ENCODE results near the gene PPFIA1.
"Not testable (repeated sequence)": the region's sequence is repeated elsewhere in the genome, so short reads cannot be mapped to it uniquely, and the experiment has no call there.

PPFIA1 gene

GRCh38 chr11:70319396-70320076 is 49.0 kb downstream of the PPFIA1 start:
- no peak overlapping the region for H3K27ac ChIP-seq
- no peak for DNase-seq (ENCODE audit: low read depth, low spot score)

DNA sequence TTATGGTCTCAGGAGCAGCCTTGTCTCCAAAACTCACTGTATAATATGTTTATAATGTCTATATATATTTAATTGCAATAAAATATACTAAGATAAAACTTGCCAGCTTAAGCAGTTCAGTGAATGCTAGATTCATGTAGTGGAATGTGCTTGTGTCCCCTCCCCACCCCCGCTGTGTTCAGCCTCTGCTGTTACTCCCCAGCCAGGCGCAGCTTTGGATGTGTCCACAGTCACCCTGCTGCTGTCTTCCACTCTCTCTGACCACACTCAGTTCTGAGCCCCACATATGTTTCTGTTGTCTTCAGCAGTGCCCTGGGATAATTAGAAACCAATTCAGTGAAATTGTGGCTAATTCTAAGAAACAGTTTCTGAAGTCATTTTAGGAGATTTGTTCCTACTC is 52.2 kb downstream of the PPFIA1 start:
- DNase-seq (ENCODE audit: low read depth, low spot score), result no peak
- H3K27ac ChIP-seq, result no peak overlapping the region

GRCh38 chr11:70323806-70324205 is 53.3 kb downstream of the PPFIA1 start:
- H3K27ac ChIP-seq, result no peak overlapping the region
- DNase-seq (ENCODE audit: low read depth, low spot score), result no peak

- DNase-seq (ENCODE audit: low read depth, low spot score), result no peak
- H3K27ac ChIP-seq, result no peak overlapping the region
Observed at GRCh38 chr11:70324376-70325115, 54.1 kb downstream of the PPFIA1 start.

GRCh38 chr11:70325824-70326223 is 55.3 kb downstream of the PPFIA1 start:
- DNase-seq (ENCODE audit: low read depth, low spot score), result no peak

GRCh38 chr11:70326365-70326811 is 55.9 kb downstream of the PPFIA1 start:
- no peak overlapping the region for H3K27ac ChIP-seq
- DNase-seq (ENCODE audit: low read depth, low spot score), result no peak

More at GRCh38 chr11:70325824-70326223, 55.3 kb downstream of the PPFIA1 start:
- no peak overlapping the region for H3K27ac ChIP-seq

- H3K27ac ChIP-seq, result no peak overlapping the region
- DNase-seq (ENCODE audit: low read depth, low spot score), result no peak
Observed at GRCh38 chr11:70326833-70327232, 56.3 kb downstream of the PPFIA1 start.

DNA sequence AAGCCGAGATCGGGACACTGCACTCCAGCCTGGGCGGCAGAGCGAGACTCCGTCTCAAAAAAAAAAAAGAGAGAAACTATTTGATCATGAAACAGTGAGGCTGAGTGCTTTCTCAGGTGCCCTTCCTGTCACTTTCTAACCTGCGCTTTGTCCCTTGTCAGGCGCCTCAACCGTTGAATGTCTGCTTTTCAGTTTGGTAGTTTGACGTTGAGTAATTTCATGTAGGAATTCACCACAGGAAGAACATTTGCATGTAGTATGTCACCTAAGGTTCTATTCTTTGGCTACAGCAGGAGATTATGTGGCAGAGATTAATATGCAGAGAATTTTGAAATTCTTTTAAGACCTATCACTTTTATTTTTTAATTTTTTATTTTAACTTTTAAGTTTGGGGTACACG is 57.2 kb downstream of the PPFIA1 start:
- DNase-seq (ENCODE audit: low read depth, low spot score), result no peak
- H3K27ac ChIP-seq, result no peak overlapping the region

DNA sequence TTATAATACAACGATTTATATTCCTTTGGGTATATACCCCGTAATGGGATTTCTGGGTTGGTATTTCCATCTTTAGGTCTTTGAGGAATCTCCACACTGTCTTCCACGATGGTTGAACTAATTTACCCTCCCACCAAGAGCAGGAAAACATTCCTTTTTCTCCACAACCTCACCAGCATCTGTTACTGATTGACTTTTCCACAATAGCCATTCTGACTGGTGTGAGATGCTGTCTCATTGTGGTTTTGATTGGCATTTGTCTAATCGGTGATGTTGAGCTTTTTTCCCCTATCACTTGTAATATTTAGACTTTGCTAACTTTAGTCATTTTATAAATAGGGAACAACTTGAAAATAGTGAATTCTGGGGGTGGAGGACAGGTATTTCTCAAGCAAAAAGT is 58.1 kb downstream of the PPFIA1 start:
- no peak for DNase-seq (ENCODE audit: low read depth, low spot score)

GRCh38 chr11:70331320-70331843 is 60.9 kb downstream of the PPFIA1 start:
- not testable (repeated sequence) for H3K27ac ChIP-seq; DNase-seq (ENCODE audit: low read depth, low spot score)

More for the DNA sequence above, 58.1 kb downstream of the PPFIA1 start:
- no peak overlapping the region for H3K27ac ChIP-seq

DNA sequence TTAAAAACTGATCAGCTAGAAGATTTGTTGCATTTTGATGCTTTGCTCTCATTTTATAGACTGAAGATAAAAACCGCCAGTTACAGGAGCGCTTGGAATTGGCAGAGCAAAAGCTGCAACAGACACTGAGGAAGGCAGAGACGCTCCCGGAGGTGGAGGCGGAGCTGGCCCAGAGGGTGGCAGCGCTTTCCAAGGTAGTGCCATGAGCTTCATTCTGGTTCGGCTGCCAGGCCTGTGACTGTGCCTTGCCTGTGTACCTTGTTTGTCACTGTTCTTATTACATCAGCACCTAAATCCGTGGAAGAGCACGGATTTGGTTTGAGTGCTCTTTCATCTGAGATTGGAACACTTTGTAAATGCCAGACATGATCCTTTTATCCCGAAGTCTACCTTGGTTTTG is 61.4 kb downstream of the PPFIA1 start:
- no peak overlapping the region for H3K27ac ChIP-seq
- DNase-seq (ENCODE audit: low read depth, low spot score), result no peak

DNA sequence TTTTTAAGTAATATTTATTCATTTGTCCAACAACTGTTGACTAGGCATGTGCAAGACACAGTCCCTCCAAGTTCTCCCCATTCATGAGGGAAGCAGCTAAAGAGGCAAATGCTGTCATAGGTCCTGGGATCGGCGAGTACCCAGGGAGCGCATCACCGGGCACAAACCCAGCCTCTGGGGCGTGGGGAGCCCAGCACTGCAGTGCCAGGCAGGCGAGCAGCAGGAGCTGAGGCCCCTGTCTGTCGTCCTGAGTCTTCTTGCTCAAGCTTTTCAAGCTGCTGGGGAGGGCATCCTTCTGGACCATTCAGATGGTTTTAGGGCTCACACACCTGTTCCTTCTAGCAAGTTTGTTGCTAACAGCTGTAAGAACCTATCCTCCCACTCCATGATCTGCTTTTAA is 62.1 kb downstream of the PPFIA1 start:
- H3K27ac ChIP-seq, result no peak overlapping the region
- DNase-seq (ENCODE audit: low read depth, low spot score), result no peak

DNA sequence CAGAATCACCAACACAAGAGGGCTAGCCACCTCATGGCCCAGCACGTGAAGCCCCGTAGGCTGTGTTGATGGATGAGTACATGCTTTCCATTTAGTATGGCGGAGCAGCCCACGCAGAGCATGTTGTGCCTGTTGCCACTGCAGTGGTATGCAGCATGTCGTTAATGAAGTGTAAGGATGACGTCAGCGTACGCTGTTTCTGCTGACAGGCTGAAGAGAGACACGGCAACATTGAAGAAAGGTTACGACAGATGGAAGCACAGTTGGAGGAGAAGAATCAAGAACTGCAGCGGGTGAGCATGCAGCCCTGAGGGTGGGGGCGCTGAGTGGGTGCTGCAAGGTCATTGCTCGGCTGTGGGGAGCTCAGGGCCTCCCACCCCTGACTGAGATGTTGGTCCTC is 62.8 kb downstream of the PPFIA1 start:
- no peak overlapping the region for H3K27ac ChIP-seq
- no peak for DNase-seq (ENCODE audit: low read depth, low spot score)

- no peak for DNase-seq (ENCODE audit: low read depth, low spot score)
- no peak overlapping the region for H3K27ac ChIP-seq
Observed at GRCh38 chr11:70334351-70334995, 64.0 kb downstream of the PPFIA1 start.

DNA sequence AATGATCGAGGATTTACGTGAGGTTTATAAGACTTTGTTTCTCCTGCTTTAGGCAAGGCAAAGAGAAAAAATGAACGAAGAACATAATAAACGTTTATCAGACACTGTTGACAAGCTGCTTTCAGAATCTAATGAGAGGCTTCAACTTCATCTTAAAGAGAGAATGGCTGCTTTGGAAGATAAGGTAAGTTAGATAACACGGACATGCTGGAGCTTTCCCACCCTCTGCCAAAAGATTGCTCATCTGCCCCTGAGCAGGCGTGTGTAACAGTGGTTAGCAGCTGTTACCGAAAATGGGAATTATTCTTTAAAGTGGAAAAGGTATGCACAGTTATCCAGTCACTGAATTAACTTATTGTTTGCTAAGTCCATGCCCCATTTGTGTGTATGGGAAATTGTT is 65.0 kb downstream of the PPFIA1 start:
- H3K27ac ChIP-seq, result no peak overlapping the region
- no peak for DNase-seq (ENCODE audit: low read depth, low spot score)

- no peak for DNase-seq (ENCODE audit: low read depth, low spot score)
- no peak overlapping the region for H3K27ac ChIP-seq
Observed at GRCh38 chr11:70338594-70338993, 68.1 kb downstream of the PPFIA1 start.

DNA sequence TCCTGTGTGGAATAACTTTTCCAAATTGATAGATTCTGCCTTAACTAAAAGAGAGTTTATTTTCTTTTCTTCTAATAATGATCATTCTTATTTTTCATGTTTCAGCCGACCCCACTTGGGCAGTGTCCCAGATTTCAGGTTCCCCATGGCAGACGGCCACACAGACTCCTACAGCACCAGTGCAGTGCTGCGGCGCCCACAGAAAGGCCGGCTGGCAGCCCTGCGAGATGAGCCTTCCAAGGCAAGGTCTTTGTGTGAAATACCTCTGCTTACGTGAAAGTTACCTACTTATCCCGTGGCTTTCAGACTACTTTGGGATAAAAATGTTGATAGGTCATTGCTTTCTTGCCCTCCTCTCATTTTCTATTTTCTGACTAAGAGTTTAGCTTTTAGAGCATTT is 68.6 kb downstream of the PPFIA1 start:
- no peak overlapping the region for H3K27ac ChIP-seq

DNA sequence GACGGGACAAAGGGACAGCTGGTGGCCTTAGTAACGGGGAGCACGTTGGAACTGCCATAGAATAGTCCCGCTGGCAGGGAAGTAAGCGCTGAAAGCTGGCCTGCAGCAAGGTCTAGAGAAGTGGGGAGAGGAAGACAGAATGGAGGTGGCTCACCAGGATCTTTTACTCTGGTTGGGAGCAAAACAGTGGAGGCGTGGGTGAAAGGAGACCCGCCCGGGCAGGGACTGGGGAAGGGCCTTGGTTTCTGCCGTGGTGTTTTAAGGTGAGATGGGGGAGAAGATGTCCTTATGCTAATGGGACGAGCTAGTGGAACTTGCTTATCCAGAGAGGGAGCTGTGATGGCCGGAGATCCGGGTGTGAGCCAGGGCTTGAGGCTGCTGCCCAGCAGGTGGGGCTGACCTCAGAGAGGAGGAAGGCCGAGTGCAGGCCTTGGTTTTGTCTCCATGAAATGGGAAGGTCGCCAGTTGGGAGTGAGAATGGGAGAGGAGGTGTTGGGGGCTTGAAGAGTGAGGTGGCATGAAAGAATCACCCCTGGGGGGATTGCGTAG is 71.5 kb downstream of the PPFIA1 start:
- DNase-seq (ENCODE audit: low read depth, low spot score), result no peak
- H3K27ac ChIP-seq, result no peak overlapping the region

More for the DNA sequence above, 68.6 kb downstream of the PPFIA1 start:
- DNase-seq (ENCODE audit: low read depth, low spot score), result no peak

- H3K27ac ChIP-seq, result no peak overlapping the region
- no peak for DNase-seq (ENCODE audit: low read depth, low spot score)
Observed at GRCh38 chr11:70343636-70344035, 73.1 kb downstream of the PPFIA1 start.

GRCh38 chr11:70348191-70348590 is 77.7 kb downstream of the PPFIA1 start:
- no peak for DNase-seq (ENCODE audit: low read depth, low spot score)
- H3K27ac ChIP-seq, result no peak overlapping the region

DNA sequence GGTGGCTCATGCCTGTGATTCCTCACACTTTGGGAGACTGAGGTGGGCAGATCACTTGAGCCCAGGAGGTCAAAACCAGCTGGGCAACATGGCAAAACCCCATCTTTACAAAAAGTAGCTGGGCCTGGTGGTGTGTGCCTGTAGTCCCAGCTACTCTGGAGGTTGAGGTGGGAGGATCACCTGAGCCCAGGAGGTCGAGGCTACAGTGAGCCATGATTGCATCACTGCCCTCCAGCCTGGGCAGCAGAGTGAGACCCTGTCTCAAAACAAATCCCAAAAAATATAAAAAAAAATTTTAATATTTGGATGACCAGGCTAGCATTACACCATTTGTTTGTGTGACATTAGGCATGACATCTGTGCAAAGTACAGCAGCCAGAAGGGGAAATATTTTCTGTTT is 78.1 kb downstream of the PPFIA1 start:
- no peak overlapping the region for H3K27ac ChIP-seq
- DNase-seq (ENCODE audit: low read depth, low spot score), result no peak
